Measurements from ENCODE around the gene CAPNS1. TPM values are rescaled to one million over a fixed set of nuclear protein-coding genes. Genes with fewer than 3 reads are reported as not detected.

Gene CAPNS1
- total and polyA plus RNA-seq, 12 donors: 94.8 to 916 (median 609) TPM

DNA sequence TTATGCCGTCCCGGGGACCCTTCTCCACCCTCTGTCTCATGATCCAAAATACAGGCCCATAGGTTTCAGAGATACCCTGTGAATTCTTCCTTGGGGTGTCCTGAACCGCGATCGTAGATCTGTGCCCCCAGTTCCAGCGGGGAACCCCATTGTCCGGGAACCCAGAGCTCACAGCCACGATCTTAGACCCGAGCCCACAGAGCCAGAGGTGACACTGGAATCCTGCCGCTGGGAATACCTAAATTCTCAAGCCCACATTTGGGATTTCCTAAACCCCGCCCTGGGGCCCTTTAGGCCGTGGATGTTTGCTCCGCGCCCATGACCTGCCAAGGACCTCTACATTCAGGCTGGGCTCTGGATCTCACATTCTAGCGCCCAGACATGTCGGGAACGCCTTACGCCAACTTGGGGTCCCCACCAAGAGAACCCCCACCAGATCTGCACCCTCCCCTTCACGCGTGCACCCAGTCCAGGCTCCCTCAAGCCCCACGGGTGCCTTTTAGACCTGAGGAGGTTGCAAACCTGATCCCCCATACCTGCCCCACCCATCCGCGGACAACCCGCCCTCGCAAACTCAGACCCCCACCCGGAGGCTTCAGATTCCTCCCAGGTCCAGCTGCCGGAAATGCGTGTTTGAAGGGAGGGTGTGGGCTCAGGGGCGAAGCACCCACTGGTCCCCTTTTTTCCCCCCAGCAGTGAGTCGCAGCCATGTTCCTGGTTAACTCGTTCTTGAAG lies 605 bp downstream of the CAPNS1 start:
- no peaks in the 10 kb centered on the region for H3K9me3 ChIP-seq (replicated peaks in 1 of 3)
- H3K36me3 ChIP-seq (replicated peaks in 1 of 2): peaks cover 0 to 37% of the 10 kb centered on the region in 2 donors
- peak in 6 of 7 donors; percentile 57 to 78 (median 66) for DNase-seq
- peaks cover 16 to 21% of the 10 kb centered on the region in 2 donors for H3K4me1 ChIP-seq (replicated peaks in 1 of 2)
- peak overlapping the region; percentile 96 to 99 (median 99) for H3K27ac ChIP-seq
- H3K27me3 ChIP-seq: no peaks in the 10 kb centered on the region
- H3K4me3 ChIP-seq: peak overlapping the region; percentile 66 to 98 (median 82)
- intact Hi-C loops (cut with DNase I): no loop called here
- TF ChIP-seq, protein P1, sequence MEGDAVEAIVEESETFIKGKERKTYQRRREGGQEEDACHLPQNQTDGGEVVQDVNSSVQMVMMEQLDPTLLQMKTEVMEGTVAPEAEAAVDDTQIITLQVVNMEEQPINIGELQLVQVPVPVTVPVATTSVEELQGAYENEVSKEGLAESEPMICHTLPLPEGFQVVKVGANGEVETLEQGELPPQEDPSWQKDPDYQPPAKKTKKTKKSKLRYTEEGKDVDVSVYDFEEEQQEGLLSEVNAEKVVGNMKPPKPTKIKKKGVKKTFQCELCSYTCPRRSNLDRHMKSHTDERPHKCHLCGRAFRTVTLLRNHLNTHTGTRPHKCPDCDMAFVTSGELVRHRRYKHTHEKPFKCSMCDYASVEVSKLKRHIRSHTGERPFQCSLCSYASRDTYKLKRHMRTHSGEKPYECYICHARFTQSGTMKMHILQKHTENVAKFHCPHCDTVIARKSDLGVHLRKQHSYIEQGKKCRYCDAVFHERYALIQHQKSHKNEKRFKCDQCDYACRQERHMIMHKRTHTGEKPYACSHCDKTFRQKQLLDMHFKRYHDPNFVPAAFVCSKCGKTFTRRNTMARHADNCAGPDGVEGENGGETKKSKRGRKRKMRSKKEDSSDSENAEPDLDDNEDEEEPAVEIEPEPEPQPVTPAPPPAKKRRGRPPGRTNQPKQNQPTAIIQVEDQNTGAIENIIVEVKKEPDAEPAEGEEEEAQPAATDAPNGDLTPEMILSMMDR (IDR thresholded peaks at IDR 0.05): no peak
- no peak for TF ChIP-seq POLR2A (IDR thresholded peaks at IDR 0.05)
- 0 to 2% (median 1%) methylated on average over 21 to 31 of the region's 31 CpGs for whole genome bisulfite sequencing, 4 donors

DNA sequence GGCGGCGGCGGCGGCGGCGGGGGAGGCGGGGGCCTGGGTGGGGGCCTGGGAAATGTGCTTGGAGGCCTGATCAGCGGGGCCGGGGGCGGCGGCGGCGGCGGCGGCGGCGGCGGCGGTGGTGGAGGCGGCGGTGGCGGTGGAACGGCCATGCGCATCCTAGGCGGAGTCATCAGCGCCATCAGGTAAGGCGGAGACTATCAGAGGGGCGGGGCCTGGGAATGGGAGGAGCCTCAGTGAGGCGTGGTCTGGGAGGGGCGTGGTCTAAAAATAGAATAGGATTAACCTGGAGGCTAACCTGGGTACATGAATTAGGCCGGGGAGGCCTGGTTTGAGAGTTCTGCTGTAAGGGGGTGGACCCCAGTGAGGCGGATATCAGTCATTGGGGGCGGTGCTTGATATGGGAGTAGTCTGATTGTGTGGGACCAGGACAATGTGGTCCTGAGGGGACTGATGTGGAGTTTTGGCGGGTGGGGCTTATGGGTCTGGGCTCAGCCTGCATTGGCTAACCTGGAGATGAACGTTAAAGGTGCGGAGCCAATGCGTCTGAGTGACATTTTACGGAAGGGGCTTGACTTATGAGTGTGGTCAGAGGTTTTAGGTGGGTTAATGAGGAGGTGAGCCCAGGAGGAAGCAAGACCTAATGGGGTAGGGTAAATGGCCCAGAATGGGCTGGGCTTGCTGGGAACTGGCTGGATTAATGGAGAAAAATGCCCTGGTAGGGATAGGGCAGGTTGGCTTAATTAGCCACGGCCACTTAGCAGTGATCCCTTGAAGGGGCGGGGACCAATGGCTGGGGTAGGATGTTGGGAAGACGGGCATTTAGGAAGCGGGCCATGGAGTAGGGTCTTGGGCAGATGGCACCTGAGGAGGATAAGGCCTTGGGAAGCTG lies 1.4 kb downstream of the CAPNS1 start:
- TF ChIP-seq, protein P1 (IDR thresholded peaks at IDR 0.05): no peak
- peak in 1 of 2 donors; percentile 74 for TF ChIP-seq POLR2A (IDR thresholded peaks at IDR 0.05)
- H3K9me3 ChIP-seq (replicated peaks in 1 of 3): no peaks in the 10 kb centered on the region
- no peaks in the 10 kb centered on the region for H3K27me3 ChIP-seq
- H3K4me3 ChIP-seq: peak overlapping the region in 2 of 4 donors; percentile 71 to 94
- H3K4me1 ChIP-seq (replicated peaks in 1 of 2): peaks cover 16 to 20% of the 10 kb centered on the region in 2 donors
- 19 to 54% (median 26%) methylated on average over 15 to 42 of the region's 42 CpGs for WGBS, 4 donors
- peak overlapping the region in 4 of 5 donors; percentile 96 to 99 (median 98) for H3K27ac ChIP-seq
- H3K36me3 ChIP-seq (replicated peaks in 1 of 2): peaks cover 0 to 45% of the 10 kb centered on the region in 2 donors
- DNase-seq: peak; percentile 85 to 96 (median 89)
- intact Hi-C loops (cut with DNase I): no loop called here

DNA sequence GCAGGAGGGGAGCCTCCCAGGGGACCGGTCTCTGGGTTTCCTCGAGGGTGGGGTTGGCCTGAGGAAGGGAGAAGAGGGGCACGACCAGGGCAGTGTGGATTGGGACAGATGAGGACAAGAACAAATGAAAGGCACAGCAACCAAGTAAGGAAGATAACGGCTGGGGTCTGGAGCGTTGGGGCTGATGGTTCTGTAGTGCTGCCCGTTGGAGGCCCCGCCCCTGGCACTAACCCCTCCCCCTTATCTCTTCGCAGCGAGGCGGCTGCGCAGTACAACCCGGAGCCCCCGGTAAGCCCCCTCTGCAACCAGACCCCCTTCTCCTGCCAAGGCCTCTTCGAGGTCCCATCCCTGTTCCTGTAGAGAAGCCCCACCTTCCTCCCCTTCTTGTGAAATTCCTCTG lies 2.2 kb downstream of the CAPNS1 start:
- H3K4me1 ChIP-seq (replicated peaks in 1 of 2): peaks cover 13 to 15% of the 10 kb centered on the region in 2 donors
- no peaks in the 10 kb centered on the region for H3K27me3 ChIP-seq
- intact Hi-C loops (cut with DNase I): no loop called here
- no peak overlapping the region for H3K4me3 ChIP-seq
- H3K27ac ChIP-seq: peak overlapping the region in 1 of 5 donors; percentile 98
- H3K9me3 ChIP-seq (replicated peaks in 1 of 3): no peaks in the 10 kb centered on the region
- 93 to 96% (median 95%) methylated on average over 13 to 14 of the region's 14 CpGs for WGBS, 4 donors
- H3K36me3 ChIP-seq (replicated peaks in 1 of 2): peaks cover 0 to 53% of the 10 kb centered on the region in 2 donors
- TF ChIP-seq POLR2A (IDR thresholded peaks at IDR 0.05): no peak
- TF ChIP-seq, protein P1 (IDR thresholded peaks at IDR 0.05): no peak
- no peak for DNase-seq

DNA sequence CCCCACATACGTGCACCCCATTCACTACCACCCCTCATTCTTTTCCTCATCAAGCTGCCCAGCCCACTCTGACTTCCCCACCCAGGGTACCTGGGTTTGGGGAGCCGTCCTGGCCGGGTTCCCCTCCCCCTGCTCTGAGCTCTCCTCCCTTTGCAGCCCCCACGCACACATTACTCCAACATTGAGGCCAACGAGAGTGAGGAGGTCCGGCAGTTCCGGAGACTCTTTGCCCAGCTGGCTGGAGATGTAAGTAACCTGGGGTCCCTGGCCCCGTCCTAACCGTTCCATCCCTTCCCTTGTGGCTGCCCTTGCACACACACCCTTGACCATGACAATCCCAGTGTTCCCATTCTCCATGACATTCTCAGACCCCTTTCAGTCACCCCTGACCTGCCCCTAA lies 2.6 kb downstream of the CAPNS1 start:
- intact Hi-C loops (cut with DNase I): no loop called here
- peaks cover 0 to 58% of the 10 kb centered on the region in 2 donors for H3K36me3 ChIP-seq (replicated peaks in 1 of 2)
- no peak overlapping the region for H3K4me3 ChIP-seq
- H3K27me3 ChIP-seq: no peaks in the 10 kb centered on the region
- H3K27ac ChIP-seq: no peak overlapping the region
- peaks cover 8 to 11% of the 10 kb centered on the region in 2 donors for H3K4me1 ChIP-seq (replicated peaks in 1 of 2)
- no peak for DNase-seq
- 84 to 94% (median 87%) methylated on average over 9 of the region's 9 CpGs for WGBS, 4 donors
- TF ChIP-seq POLR2A (IDR thresholded peaks at IDR 0.05): no peak
- TF ChIP-seq, protein P1 (IDR thresholded peaks at IDR 0.05): no peak
- H3K9me3 ChIP-seq (replicated peaks in 1 of 3): no peaks in the 10 kb centered on the region
